ENCODE measurements around the gene SEMA3F.
A peak's percentile ranks its signal among the peaks of the same experiment; 100 is the strongest.

GRCh38 chr3:50194128-50194902, 39.2 kb downstream of the SEMA3F start:
- no peak for TF ChIP-seq POLR2A (IDR thresholded peaks at IDR 0.05)
- TF ChIP-seq CTCF (IDR thresholded peaks at IDR 0.05 in 4 of 5, conservative IDR thresholded peaks at IDR 0.05 in 1 of 5), result peak; percentile 87 to 96 (median 88)

Measured in gastrocnemius medialis (tissue), 4 donors.